H1 (cell line): ENCODE measurements around the gene OR6K2. TPM values are rescaled to one million over a fixed set of nuclear protein-coding genes. Genes with fewer than 3 reads are reported as not detected.

ENCODE experiments used
- CTCF ChIA-PET: fragments of 300-600 bp; sonication (Branson Sonifier 250); formaldehyde crosslinking; loops from one replicate; lab custom pipeline; 2021; ENCODE audit not compliant: partially characterized antibody; lab: Charles Lee
- POLR2A ChIA-PET: fragments of 300-600 bp; sonication (Branson Sonifier 250); formaldehyde crosslinking; loops from one replicate; lab custom pipeline; 2021; ENCODE audit warnings: inconsistent platforms; ENCODE audit not compliant: partially characterized antibody; lab: Charles Lee
- DNase-seq, 2 experiments: peaks; one replicate each; pipeline versions ENCODE4 v3.0.0 to v3.0.0-alpha.2; 2010 to 2022; ENCODE audit warnings: low spot score in 2 of 2, low read depth in 1 of 2, mixed read lengths in 1 of 2
- FAIRE-seq: peaks from 2 replicates; lab custom pipeline; 2011; peaks lifted over from hg19 to GRCh38; lab: Jason Lieb, UNC
- H2AFZ ChIP-seq: 2 replicates; pipeline ENCODE4 v1.8.1; 2012; ENCODE audit warnings: low read length, inconsistent platforms
- H2AK5ac ChIP-seq: 2 replicates; pipeline ENCODE4 v1.6.1; 2013; ENCODE audit warnings: low read depth, low read length
- H2BK120ac ChIP-seq: replicated peaks from 2 replicates; pipeline ENCODE3; 2013; ENCODE audit warnings: low read depth, low read length, inconsistent platforms
- H2BK12ac ChIP-seq: 2 replicates; pipeline ENCODE4 v1.6.1; 2013; ENCODE audit warnings: low read depth, low read length
- H2BK15ac ChIP-seq: 2 replicates; pipeline ENCODE4 v1.6.1; 2013; ENCODE audit warnings: low read length
- H2BK20ac ChIP-seq: 2 replicates; pipeline ENCODE4 v1.6.1; 2013; ENCODE audit warnings: low read length
- H2BK5ac ChIP-seq: 2 replicates; pipeline ENCODE4 v1.6.1; 2013; ENCODE audit warnings: low read depth, low read length
- H3K14ac ChIP-seq: 2 replicates; pipeline ENCODE4 v1.6.1; 2013; ENCODE audit warnings: inconsistent platforms; ENCODE audit not compliant: insufficient read length
- H3K18ac ChIP-seq: 2 replicates; pipeline ENCODE4 v1.6.1; 2013; ENCODE audit warnings: low read length; ENCODE audit errors: extremely low read depth
- H3K23ac ChIP-seq: 2 replicates; pipeline ENCODE4 v1.6.1; 2013; ENCODE audit warnings: inconsistent platforms; ENCODE audit not compliant: insufficient read length
- H3K23me2 ChIP-seq: 2 replicates; pipeline ENCODE4 v1.6.1; 2013; ENCODE audit warnings: low read depth, low read length
- H3K27ac ChIP-seq: 2 replicates; pipeline ENCODE4 v1.6.1; 2011; ENCODE audit warnings: low read depth, low read length, inconsistent platforms
- H3K27me3 ChIP-seq, 4 experiments: replicated peaks in 1 of 4; 1 replicate in 1 of 4; 2 replicates in 3 of 4; pipeline versions ENCODE4 v1.6.1 to v1.8.1; 2011 to 2013; ENCODE audit warnings: low read length in 3 of 4, mild to moderate bottlenecking in 3 of 4, inconsistent platforms in 2 of 4, mixed read lengths in 2 of 4, moderate library complexity in 1 of 4; ENCODE audit not compliant: control insufficient read depth in 3 of 4, insufficient read depth in 3 of 4; ENCODE audit errors: extremely low read depth in 1 of 4
- H3K36me3 ChIP-seq, 4 experiments: 2 replicates each; pipeline versions ENCODE4 v1.6.1 to v1.8.1; 2011 to 2013; ENCODE audit warnings: mild to moderate bottlenecking in 4 of 4, low read length in 3 of 4, moderate library complexity in 2 of 4, control low read depth in 1 of 4, inconsistent platforms in 1 of 4; ENCODE audit not compliant: insufficient read depth in 4 of 4, control insufficient read depth in 2 of 4
- H3K4ac ChIP-seq: replicated peaks from 2 replicates; pipeline ENCODE3; 2013; ENCODE audit warnings: low read length, low read depth, mixed read lengths, inconsistent platforms; ENCODE audit not compliant: insufficient read length
- H3K4me1 ChIP-seq, 4 experiments: replicated peaks in 1 of 4; 1 replicate in 1 of 4; 2 replicates in 3 of 4; pipeline versions ENCODE4 v1.6.1 to v1.8.1; 2011 to 2013; ENCODE audit warnings: low read length in 3 of 4, inconsistent platforms in 2 of 4, mixed read lengths in 1 of 4; ENCODE audit not compliant: insufficient read depth in 4 of 4, control insufficient read depth in 3 of 4
- H3K4me2 ChIP-seq, 2 experiments: 2 replicates each; pipeline versions ENCODE4 v1.6.1 to v1.8.1; 2011 to 2013; ENCODE audit warnings: low read depth in 2 of 2, low read length in 2 of 2, control low read depth in 1 of 2, inconsistent platforms in 1 of 2, mild to moderate bottlenecking in 1 of 2; ENCODE audit not compliant: insufficient read depth in 1 of 2
- H3K4me3 ChIP-seq, 4 experiments: fragments of 200-600, 300-600 bp in 1 of 4; sonication (generic), shearing (Covaris generic), sonication (Bioruptor Twin) in 1 of 4; 2 replicates each; pipeline versions ENCODE4 v1.5.1 to v1.8.1; 2011 to 2016; ENCODE audit warnings: low read length in 4 of 4, low read depth in 3 of 4, control low read depth in 2 of 4, inconsistent platforms in 2 of 4, mild to moderate bottlenecking in 2 of 4, mixed read lengths in 1 of 4, moderate library complexity in 1 of 4; ENCODE audit not compliant: insufficient read depth in 2 of 4; ENCODE audit errors: extremely low read depth in 1 of 4
- H3K56ac ChIP-seq: replicated peaks from 2 replicates; pipeline ENCODE3; 2013; ENCODE audit warnings: low read depth, mild to moderate bottlenecking, mixed read lengths, low read length, inconsistent platforms; ENCODE audit not compliant: insufficient read length
- H3K79me1 ChIP-seq: 2 replicates; pipeline ENCODE4 v1.6.1; 2013; ENCODE audit warnings: low read depth, low read length, control low read depth
- H3K79me2 ChIP-seq, 2 experiments: 2 replicates each; pipeline versions ENCODE4 v1.6.1 to v1.8.1; 2012 to 2013; ENCODE audit warnings: low read length in 2 of 2, mild to moderate bottlenecking in 2 of 2, inconsistent platforms in 1 of 2; ENCODE audit not compliant: insufficient read depth in 2 of 2, control insufficient read depth in 1 of 2
- H3K9ac ChIP-seq, 4 experiments: replicated peaks in 1 of 4; 1 replicate in 1 of 4; 2 replicates in 3 of 4; pipeline versions ENCODE4 v1.6.1 to v1.8.1; 2011 to 2013; ENCODE audit warnings: low read depth in 3 of 4, low read length in 3 of 4, control low read depth in 2 of 4, mild to moderate bottlenecking in 2 of 4, moderate library complexity in 2 of 4, inconsistent platforms in 1 of 4; ENCODE audit errors: extremely low read depth in 1 of 4
- H3K9me3 ChIP-seq, 2 experiments: 2 replicates each; pipeline versions ENCODE4 v1.6.1 to v1.8.1; 2012 to 2013; ENCODE audit warnings: mild to moderate bottlenecking in 2 of 2, moderate library complexity in 2 of 2, control low read depth in 1 of 2, inconsistent platforms in 1 of 2, low read depth in 1 of 2, low read length in 1 of 2, mixed read lengths in 1 of 2; ENCODE audit not compliant: insufficient read depth in 2 of 2
- H4K20me1 ChIP-seq, 2 experiments: replicated peaks in 1 of 2; 2 replicates each; pipeline versions ENCODE3 to v1.8.1; 2011 to 2013; ENCODE audit warnings: inconsistent platforms in 2 of 2, low read length in 2 of 2, mild to moderate bottlenecking in 1 of 2; ENCODE audit not compliant: insufficient read depth in 2 of 2, control insufficient read depth in 1 of 2
- H4K5ac ChIP-seq: 2 replicates; pipeline ENCODE4 v1.6.1; 2013; ENCODE audit warnings: low read length, low read depth, mixed read lengths, inconsistent platforms; ENCODE audit not compliant: insufficient read length
- H4K8ac ChIP-seq: 2 replicates; pipeline ENCODE4 v1.8.0; 2013; ENCODE audit warnings: mild to moderate bottlenecking, moderate library complexity, low read length, inconsistent platforms; ENCODE audit not compliant: insufficient read depth; ENCODE audit errors: extremely low read depth
- H4K91ac ChIP-seq: replicated peaks from 2 replicates; pipeline ENCODE3; 2013; ENCODE audit warnings: low read length, mixed read lengths, inconsistent platforms; ENCODE audit not compliant: insufficient read length
- KDM1A ChIP-seq: fragments of 200-600, 300-600 bp; sonication (generic); IDR thresholded peaks from 2 replicates; pipeline ENCODE4 v1.7.1; 2016; ENCODE audit warnings: mild to moderate bottlenecking, low read length, borderline replicate concordance
- NANOG ChIP-seq: IDR thresholded peaks from 2 replicates; pipeline ENCODE4 v1.6.1; 2011; ENCODE audit warnings: low read length, low read depth, mild to moderate bottlenecking, inconsistent platforms; ENCODE audit not compliant: insufficient read depth, poor library complexity, severe bottlenecking
- WGBS, 2 experiments: shearing (Covaris generic) in 1 of 2; methylation state at CpG; one replicate each; pipeline versions ENCODE4 v1.1.6 to v1.1.7; 2013 to 2015; ENCODE audit warnings: low lambda C conversion rate in 2 of 2, mixed read lengths in 2 of 2, inconsistent platforms in 1 of 2, low coverage in 1 of 2, missing lambda C conversion rate in 1 of 2; ENCODE audit not compliant: insufficient replicate concordance in 2 of 2, insufficient coverage in 1 of 2, insufficient read length in 1 of 2; ENCODE audit errors: extremely low coverage in 1 of 2, missing lambda C conversion rate in 1 of 2; 5-methylcytosine and 5-hydroxymethylcytosine counted together
- polyA plus RNA-seq, 7 experiments: library from polyadenylated mRNA; depleted of rRNA in 3 of 7; stranded (reverse) in 5 of 7; unstranded in 2 of 7; fragments of >200 nt in 5 of 7; fragments of 200-250 nt in 2 of 7; gene quantifications; 1 replicate in 5 of 7; 2 replicates in 1 of 7; 4 replicates in 1 of 7; pipeline versions ENCODE4 v1.2.1 to v1.2.3, GENCODE V29; 2011 to 2013; ENCODE audit warnings: missing spikeins in 2 of 7, mixed read lengths in 2 of 7
- total RNA-seq: library from RNA; stranded (reverse); fragmentation: NEBNext Ultra II Directional; extraction: Animal tissue kit (Norgen Biotek cat#: 25700); gene quantifications from 2 replicates; pipeline ENCODE4 v1.2.1, GENCODE V29; 2021
- TF ChIP-seq, protein P1 (sequence below): IDR thresholded peaks from 2 replicates; pipeline ENCODE4 v1.6.1; 2012; ENCODE audit warnings: low read length, inconsistent platforms

Gene OR6K2
- total and polyA plus RNA-seq, 2 of the 8 experiments (the other 6 are each of a cell fraction or from before 2014, with no cell fraction given) = not detected

- H3K23ac ChIP-seq = no peak overlapping the region
- no peak overlapping the region for H3K56ac ChIP-seq
- no peak overlapping the region for H2AK5ac ChIP-seq
- 82% methylated on average over 6 of the region's 6 CpGs; no CpG with 5 or more reads in 1 of the 2 experiments for WGBS, 2 experiments
- TF ChIP-seq NANOG = no peak
- TF ChIP-seq, protein P1, sequence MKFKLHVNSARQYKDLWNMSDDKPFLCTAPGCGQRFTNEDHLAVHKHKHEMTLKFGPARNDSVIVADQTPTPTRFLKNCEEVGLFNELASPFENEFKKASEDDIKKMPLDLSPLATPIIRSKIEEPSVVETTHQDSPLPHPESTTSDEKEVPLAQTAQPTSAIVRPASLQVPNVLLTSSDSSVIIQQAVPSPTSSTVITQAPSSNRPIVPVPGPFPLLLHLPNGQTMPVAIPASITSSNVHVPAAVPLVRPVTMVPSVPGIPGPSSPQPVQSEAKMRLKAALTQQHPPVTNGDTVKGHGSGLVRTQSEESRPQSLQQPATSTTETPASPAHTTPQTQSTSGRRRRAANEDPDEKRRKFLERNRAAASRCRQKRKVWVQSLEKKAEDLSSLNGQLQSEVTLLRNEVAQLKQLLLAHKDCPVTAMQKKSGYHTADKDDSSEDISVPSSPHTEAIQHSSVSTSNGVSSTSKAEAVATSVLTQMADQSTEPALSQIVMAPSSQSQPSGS = no peak
- TF ChIP-seq KDM1A = no peak
- no peak overlapping the region; the same call in 1 of the 2 replicates for H2AFZ ChIP-seq
- no peak overlapping the region for H3K9ac ChIP-seq
- H4K20me1 ChIP-seq = no peaks in the 10 kb centered on the region
- CTCF ChIA-PET = no interaction called here
- no peak overlapping the region for H2BK20ac ChIP-seq
- no peak overlapping the region for H2BK12ac ChIP-seq
- H2BK15ac ChIP-seq = no peak overlapping the region
- H2BK5ac ChIP-seq = no peak overlapping the region
- H3K4me2 ChIP-seq = no peak overlapping the region
- H4K8ac ChIP-seq = no peak overlapping the region
- no peak overlapping the region for H3K4ac ChIP-seq
- H3K36me3 ChIP-seq = no peaks in the 10 kb centered on the region
- no peak overlapping the region for H3K14ac ChIP-seq
- no peak overlapping the region for H4K5ac ChIP-seq
- no peak for FAIRE-seq
- no peak overlapping the region for H2BK120ac ChIP-seq
- H3K23me2 ChIP-seq = no peaks in the 10 kb centered on the region
- H4K91ac ChIP-seq = no peak overlapping the region
- no peak overlapping the region for H3K18ac ChIP-seq
- H3K9me3 ChIP-seq = no peaks in the 10 kb centered on the region
- no peak overlapping the region for H3K27ac ChIP-seq
- DNase-seq = no peak
- H3K79me2 ChIP-seq = no peaks in the 10 kb centered on the region
- no peak overlapping the region for H3K4me3 ChIP-seq
- no peaks in the 10 kb centered on the region for H3K4me1 ChIP-seq
- H3K79me1 ChIP-seq = no peaks in the 10 kb centered on the region
- POLR2A ChIA-PET = no interaction called here
- no peaks in the 10 kb centered on the region for H3K27me3 ChIP-seq
Observed at GRCh38 chr1:158717344-158717743, 16.9 kb upstream of the OR6K2 start.
